ENCODE measurements around the gene ADIRF.

Gene ADIRF

DNA sequence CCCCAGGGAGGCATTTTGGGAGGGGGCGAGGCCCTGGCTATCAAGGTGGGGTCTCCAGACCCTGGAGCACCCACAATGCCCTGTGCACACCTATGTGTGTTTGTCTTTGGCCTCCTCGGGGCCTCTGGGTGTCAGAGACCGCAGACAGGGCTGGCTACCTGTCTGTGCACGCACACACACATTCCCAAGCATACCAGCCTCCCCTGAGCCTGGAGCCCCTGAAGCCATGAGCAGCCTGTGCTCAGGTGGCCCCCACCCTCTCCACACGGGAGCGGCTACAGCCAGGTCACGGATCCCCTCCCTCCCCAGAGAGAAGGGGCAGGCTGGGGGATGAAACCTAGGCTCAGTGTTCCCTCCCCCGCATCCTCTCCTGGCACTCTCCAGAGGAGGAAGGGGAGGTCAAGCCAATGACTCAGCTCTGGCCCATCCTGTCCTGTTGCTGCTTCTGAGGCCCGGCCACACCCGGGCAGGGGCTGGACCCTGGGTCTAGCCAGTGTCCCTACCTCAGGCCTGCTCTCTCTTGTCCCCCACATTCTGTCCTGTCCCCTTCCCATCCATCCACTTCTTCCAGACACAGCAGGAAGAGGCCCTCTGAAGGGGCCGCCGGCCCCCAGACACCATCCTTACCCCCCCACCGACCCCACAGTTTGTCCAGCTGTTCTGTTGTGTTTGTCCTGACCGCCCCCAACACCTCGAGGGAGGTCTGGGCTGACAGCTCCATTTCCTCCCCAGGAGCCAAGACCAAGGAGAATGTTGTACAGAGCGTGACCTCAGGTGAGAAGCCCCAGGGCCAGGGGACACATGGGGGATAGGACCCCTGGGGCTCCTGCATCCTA, 9.2 kb upstream of the ADIRF start:
- no peaks in the 10 kb centered on the region for H3K36me3 ChIP-seq (ENCODE audit: control insufficient read depth, insufficient read depth, low read length)
- H3K27me3 ChIP-seq (ENCODE audit: control insufficient read depth, insufficient read depth, low read length) = no peaks in the 10 kb centered on the region
- no peaks in the 10 kb centered on the region for H3K9me3 ChIP-seq (ENCODE audit: control insufficient read depth, insufficient read depth, low read length)
- no peak overlapping the region for H3K4me3 ChIP-seq (ENCODE audit: low read depth, low read length)
- peaks cover 21% of the 10 kb centered on the region for H3K4me1 ChIP-seq (ENCODE audit: control insufficient read depth, insufficient read depth, low read length)
- H3K9ac ChIP-seq (ENCODE audit: low read depth, low read length) = no peak overlapping the region

GRCh38 chr10:86959737-86960002, 8.6 kb upstream of the ADIRF start:
- Histone ChIP-seq H3K27me3 (ENCODE audit: control insufficient read depth, insufficient read depth, low read length) (no peaks in the 10 kb centered on the region), H3K4me3 (ENCODE audit: low read depth, low read length) (no peak overlapping the region), H3K4me1 (ENCODE audit: control insufficient read depth, insufficient read depth, low read length) (peaks cover 21% of the 10 kb centered on the region), H3K36me3 (ENCODE audit: control insufficient read depth, insufficient read depth, low read length) (no peaks in the 10 kb centered on the region), H3K9me3 (ENCODE audit: control insufficient read depth, insufficient read depth, low read length) (no peaks in the 10 kb centered on the region), H3K9ac (ENCODE audit: low read depth, low read length) (no peak overlapping the region)

DNA sequence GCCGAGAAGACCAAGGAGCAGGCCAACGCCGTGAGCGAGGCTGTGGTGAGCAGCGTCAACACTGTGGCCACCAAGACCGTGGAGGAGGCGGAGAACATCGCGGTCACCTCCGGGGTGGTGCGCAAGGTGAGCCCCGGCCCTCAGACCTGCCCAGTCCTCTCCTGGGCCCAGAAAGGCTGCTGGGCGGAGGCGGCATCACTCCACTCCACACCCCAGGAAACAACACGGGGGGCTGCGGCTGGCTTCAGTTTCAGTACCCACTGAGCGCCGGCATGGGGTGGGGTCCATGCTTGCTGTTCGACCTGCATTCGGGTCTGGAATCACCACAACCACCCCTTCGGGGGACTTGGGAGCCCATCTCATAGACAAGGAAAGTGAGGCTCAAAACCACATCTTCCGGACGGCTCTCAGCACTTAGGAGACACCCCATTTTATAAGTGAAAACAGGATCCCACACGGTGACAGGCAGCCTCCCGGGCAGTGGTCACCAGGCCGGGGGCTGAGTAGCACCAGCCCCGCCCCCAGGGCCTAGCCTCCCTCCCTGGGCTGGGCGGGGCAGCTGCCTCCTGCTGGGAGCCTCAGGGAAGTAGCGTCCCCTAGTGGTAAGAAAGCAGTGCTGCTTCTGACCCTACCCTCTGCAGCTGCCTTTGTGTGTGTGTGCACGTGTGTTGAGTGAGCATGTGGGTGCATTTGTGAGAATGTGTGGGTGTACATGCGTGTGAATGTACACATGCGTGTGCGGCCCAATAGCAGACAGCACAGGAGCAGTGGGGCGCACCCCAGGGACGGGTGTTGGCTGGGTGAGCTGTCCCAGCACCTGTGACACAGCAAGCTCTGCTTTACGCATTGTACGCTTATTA, 8.0 kb upstream of the ADIRF start:
- Histone ChIP-seq H3K36me3 (ENCODE audit: control insufficient read depth, insufficient read depth, low read length) (no peaks in the 10 kb centered on the region), H3K9ac (ENCODE audit: low read depth, low read length) (no peak overlapping the region), H3K9me3 (ENCODE audit: control insufficient read depth, insufficient read depth, low read length) (no peaks in the 10 kb centered on the region), H3K27me3 (ENCODE audit: control insufficient read depth, insufficient read depth, low read length) (no peaks in the 10 kb centered on the region), H3K4me3 (ENCODE audit: low read depth, low read length) (peak overlapping the region; percentile 15), H3K4me1 (ENCODE audit: control insufficient read depth, insufficient read depth, low read length) (peaks cover 16% of the 10 kb centered on the region)

DNA sequence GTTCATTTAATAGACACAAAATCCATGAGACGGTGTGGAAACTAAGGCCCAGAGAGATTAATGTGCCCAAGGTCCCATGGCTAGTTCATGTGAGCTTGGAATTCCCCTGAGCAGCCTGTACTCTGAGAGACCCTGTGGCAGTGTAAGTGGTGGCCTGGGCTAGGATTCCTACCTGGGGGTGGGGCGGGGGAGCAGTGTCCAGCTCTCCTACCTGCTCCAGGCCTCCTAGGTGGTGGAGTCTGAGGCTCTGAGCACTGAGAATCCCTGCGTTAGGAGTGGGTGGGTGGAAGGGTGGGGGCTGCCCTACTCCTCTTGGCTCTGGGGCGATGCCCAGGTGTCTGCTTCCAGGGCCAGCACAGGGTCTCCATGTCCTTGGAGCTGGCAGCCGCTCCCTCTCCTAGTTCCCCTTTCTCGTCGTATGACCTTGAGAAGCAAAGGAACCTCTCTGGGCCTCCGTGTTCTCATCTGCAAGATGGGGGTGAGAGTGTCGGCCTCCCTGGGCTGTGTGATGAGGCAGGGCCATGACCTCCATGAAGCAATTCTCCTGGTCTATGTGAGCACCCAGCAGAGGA, 7.3 kb upstream of the ADIRF start:
- Histone ChIP-seq H3K4me3 (ENCODE audit: low read depth, low read length) (no peak overlapping the region), H3K36me3 (ENCODE audit: control insufficient read depth, insufficient read depth, low read length) (no peaks in the 10 kb centered on the region), H3K9me3 (ENCODE audit: control insufficient read depth, insufficient read depth, low read length) (no peaks in the 10 kb centered on the region), H3K9ac (ENCODE audit: low read depth, low read length) (no peak overlapping the region), H3K4me1 (ENCODE audit: control insufficient read depth, insufficient read depth, low read length) (peaks cover 10% of the 10 kb centered on the region), H3K27me3 (ENCODE audit: control insufficient read depth, insufficient read depth, low read length) (no peaks in the 10 kb centered on the region)

DNA sequence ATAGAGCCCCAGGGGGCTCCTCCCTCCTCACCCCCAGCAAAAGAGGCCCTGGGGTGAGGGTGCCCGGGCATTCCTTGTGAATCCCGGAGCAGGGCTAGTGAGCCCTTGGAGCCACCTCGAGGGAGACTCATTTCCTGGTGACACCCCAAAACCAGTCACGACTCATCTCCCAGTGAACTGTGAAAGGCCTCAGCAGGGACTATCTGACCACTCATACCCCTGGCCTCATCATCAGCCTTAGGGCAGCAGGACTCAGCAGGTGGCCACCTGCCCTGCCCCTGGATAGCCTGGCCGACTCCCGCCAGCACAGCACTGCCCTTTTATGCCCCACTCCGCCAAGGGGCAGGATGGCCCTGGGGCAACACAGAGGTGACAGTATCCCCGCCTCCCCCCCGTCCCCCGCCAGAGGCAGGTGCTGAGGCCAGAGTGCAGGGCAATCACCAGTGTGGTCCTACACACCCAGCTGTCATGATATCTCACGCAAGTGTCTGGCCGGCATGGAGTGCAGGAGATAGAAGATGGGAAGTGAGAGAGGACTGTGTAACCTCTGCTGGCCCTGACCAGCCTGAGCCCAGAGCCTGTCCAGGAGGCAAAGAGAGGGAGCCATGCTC, 6.7 kb upstream of the ADIRF start:
- Histone ChIP-seq H3K9ac (ENCODE audit: low read depth, low read length) (no peak overlapping the region), H3K4me1 (ENCODE audit: control insufficient read depth, insufficient read depth, low read length) (peaks cover 8% of the 10 kb centered on the region), H3K4me3 (ENCODE audit: low read depth, low read length) (no peak overlapping the region), H3K9me3 (ENCODE audit: control insufficient read depth, insufficient read depth, low read length) (no peaks in the 10 kb centered on the region), H3K36me3 (ENCODE audit: control insufficient read depth, insufficient read depth, low read length) (no peaks in the 10 kb centered on the region), H3K27me3 (ENCODE audit: control insufficient read depth, insufficient read depth, low read length) (no peaks in the 10 kb centered on the region)

- peaks cover 11% of the 10 kb centered on the region for H3K4me1 ChIP-seq (ENCODE audit: control insufficient read depth, insufficient read depth, low read length)
- H3K27me3 ChIP-seq (ENCODE audit: control insufficient read depth, insufficient read depth, low read length) = no peaks in the 10 kb centered on the region
- no peaks in the 10 kb centered on the region for H3K36me3 ChIP-seq (ENCODE audit: control insufficient read depth, insufficient read depth, low read length)
- no peak overlapping the region for H3K4me3 ChIP-seq (ENCODE audit: low read depth, low read length)
- no peaks in the 10 kb centered on the region for H3K9me3 ChIP-seq (ENCODE audit: control insufficient read depth, insufficient read depth, low read length)
- no peak overlapping the region for H3K9ac ChIP-seq (ENCODE audit: low read depth, low read length)
Observed at GRCh38 chr10:86962136-86962980, 5.9 kb upstream of the ADIRF start.

GRCh38 chr10:86962981-86963310, 5.3 kb upstream of the ADIRF start:
- H3K36me3 ChIP-seq (ENCODE audit: control insufficient read depth, insufficient read depth, low read length) = no peaks in the 10 kb centered on the region
- H3K9me3 ChIP-seq (ENCODE audit: control insufficient read depth, insufficient read depth, low read length) = no peaks in the 10 kb centered on the region
- peaks cover 11% of the 10 kb centered on the region for H3K4me1 ChIP-seq (ENCODE audit: control insufficient read depth, insufficient read depth, low read length)
- H3K27me3 ChIP-seq (ENCODE audit: control insufficient read depth, insufficient read depth, low read length) = no peaks in the 10 kb centered on the region
- H3K4me3 ChIP-seq (ENCODE audit: low read depth, low read length) = no peak overlapping the region
- H3K9ac ChIP-seq (ENCODE audit: low read depth, low read length) = no peak overlapping the region

DNA sequence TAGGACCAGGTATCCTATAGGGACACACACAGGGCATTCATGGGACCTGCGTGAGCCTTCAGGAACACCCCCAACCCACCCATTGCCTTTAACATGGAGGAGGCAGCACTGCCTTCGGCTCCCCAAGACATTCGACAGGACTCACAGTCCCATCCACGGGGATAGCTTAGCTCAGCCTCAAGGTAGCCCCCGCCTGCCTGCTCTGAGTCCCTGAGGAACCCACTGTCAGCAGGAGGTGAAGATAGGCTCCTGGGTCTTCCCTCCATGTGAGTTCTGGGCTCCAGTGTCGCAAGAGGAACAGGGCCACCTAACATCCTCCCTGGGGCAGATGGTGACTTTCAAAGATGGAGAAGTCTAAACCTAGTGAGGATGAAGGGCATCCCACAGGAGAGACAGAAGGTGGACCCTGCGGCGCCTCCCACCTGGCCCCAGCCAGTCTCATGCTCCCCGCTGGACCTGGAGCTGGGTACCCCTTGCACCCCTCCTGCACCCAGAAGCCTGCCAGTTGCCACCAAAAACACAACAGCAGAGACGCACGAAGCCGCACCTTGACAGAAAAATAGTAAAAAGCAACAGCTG, 4.9 kb upstream of the ADIRF start:
- no peaks in the 10 kb centered on the region for H3K9me3 ChIP-seq (ENCODE audit: control insufficient read depth, insufficient read depth, low read length)
- no peaks in the 10 kb centered on the region for H3K36me3 ChIP-seq (ENCODE audit: control insufficient read depth, insufficient read depth, low read length)
- H3K4me3 ChIP-seq (ENCODE audit: low read depth, low read length) = no peak overlapping the region
- no peaks in the 10 kb centered on the region for H3K27me3 ChIP-seq (ENCODE audit: control insufficient read depth, insufficient read depth, low read length)
- H3K4me1 ChIP-seq (ENCODE audit: control insufficient read depth, insufficient read depth, low read length) = peaks cover 11% of the 10 kb centered on the region
- H3K9ac ChIP-seq (ENCODE audit: low read depth, low read length) = no peak overlapping the region

GRCh38 chr10:86964061-86964846, 4.0 kb upstream of the ADIRF start:
- no peaks in the 10 kb centered on the region for H3K9me3 ChIP-seq (ENCODE audit: control insufficient read depth, insufficient read depth, low read length)
- H3K36me3 ChIP-seq (ENCODE audit: control insufficient read depth, insufficient read depth, low read length) = no peaks in the 10 kb centered on the region
- H3K27me3 ChIP-seq (ENCODE audit: control insufficient read depth, insufficient read depth, low read length) = no peaks in the 10 kb centered on the region

GRCh38 chr10:86964847-86965190, 3.5 kb upstream of the ADIRF start:
- Histone ChIP-seq H3K9ac (ENCODE audit: low read depth, low read length) (no peak overlapping the region), H3K4me1 (ENCODE audit: control insufficient read depth, insufficient read depth, low read length) (peaks cover 14% of the 10 kb centered on the region), H3K36me3 (ENCODE audit: control insufficient read depth, insufficient read depth, low read length) (no peaks in the 10 kb centered on the region), H3K27me3 (ENCODE audit: control insufficient read depth, insufficient read depth, low read length) (no peaks in the 10 kb centered on the region), H3K4me3 (ENCODE audit: low read depth, low read length) (no peak overlapping the region), H3K9me3 (ENCODE audit: control insufficient read depth, insufficient read depth, low read length) (no peaks in the 10 kb centered on the region)

More at GRCh38 chr10:86964061-86964846, 4.0 kb upstream of the ADIRF start:
- no peak overlapping the region for H3K4me3 ChIP-seq (ENCODE audit: low read depth, low read length)
- H3K9ac ChIP-seq (ENCODE audit: low read depth, low read length) = no peak overlapping the region
- H3K4me1 ChIP-seq (ENCODE audit: control insufficient read depth, insufficient read depth, low read length) = peaks cover 11% of the 10 kb centered on the region
